OCI-LY7 (cell line): ENCODE results near the gene PHKB.

Experiments used
- EZH2phosphoT487 ChIP-seq: fragments of 200-600 bp; sonication (generic); IDR thresholded peaks from 2 replicates; pipeline ENCODE4 v1.6.1; 2018; ENCODE audit warnings: low read depth, borderline replicate concordance, mild to moderate bottlenecking, mixed run types, antibody characterized with exemption, low read length, moderate library complexity, mixed read lengths
- TF ChIP-seq, protein P1 (sequence below): fragments of 200-600 bp; sonication (generic); conservative IDR thresholded peaks from 2 replicates; pipeline ENCODE4 v1.5.1; 2014; ENCODE audit warnings: mild to moderate bottlenecking, antibody characterized with exemption, low read length, moderate library complexity, mixed read lengths

- TF ChIP-seq, protein P1, sequence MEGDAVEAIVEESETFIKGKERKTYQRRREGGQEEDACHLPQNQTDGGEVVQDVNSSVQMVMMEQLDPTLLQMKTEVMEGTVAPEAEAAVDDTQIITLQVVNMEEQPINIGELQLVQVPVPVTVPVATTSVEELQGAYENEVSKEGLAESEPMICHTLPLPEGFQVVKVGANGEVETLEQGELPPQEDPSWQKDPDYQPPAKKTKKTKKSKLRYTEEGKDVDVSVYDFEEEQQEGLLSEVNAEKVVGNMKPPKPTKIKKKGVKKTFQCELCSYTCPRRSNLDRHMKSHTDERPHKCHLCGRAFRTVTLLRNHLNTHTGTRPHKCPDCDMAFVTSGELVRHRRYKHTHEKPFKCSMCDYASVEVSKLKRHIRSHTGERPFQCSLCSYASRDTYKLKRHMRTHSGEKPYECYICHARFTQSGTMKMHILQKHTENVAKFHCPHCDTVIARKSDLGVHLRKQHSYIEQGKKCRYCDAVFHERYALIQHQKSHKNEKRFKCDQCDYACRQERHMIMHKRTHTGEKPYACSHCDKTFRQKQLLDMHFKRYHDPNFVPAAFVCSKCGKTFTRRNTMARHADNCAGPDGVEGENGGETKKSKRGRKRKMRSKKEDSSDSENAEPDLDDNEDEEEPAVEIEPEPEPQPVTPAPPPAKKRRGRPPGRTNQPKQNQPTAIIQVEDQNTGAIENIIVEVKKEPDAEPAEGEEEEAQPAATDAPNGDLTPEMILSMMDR = no peak
- no peak for TF ChIP-seq EZH2phosphoT487
Observed at GRCh38 chr16:47504599-47504998, 43.5 kb downstream of the PHKB start.
